CD4-positive, alpha-beta T cell treated with Interleukin-4 for 4 hours (primary cell): Measurements from ENCODE around the gene REEP2.
"Not testable (repeated sequence)": the region's sequence is repeated elsewhere in the genome, so short reads cannot be mapped to it uniquely, and the experiment has no call there.

Experiments used
- DNase-seq: peaks from one replicate; pipeline ENCODE4 v3.0.0-alpha.2; 2020

REEP2 gene

GRCh38 chr5:138438724-138439476 lies at the start of gene REEP2:
Gene REEP2 (plus strand): TSS chr5:138439057. CDS start chr5:138439209, 152 bp downstream.
- DNase-seq = peak; percentile 17

- DNase-seq = no peak
Observed at GRCh38 chr5:138389332-138389731, 49.5 kb upstream of the REEP2 start.

GRCh38 chr5:138389911-138390310 lies 48.9 kb upstream of the REEP2 start:
- not testable (repeated sequence) for DNase-seq

- no peak for DNase-seq
Observed at GRCh38 chr5:138391859-138392386, 46.9 kb upstream of the REEP2 start.

GRCh38 chr5:138402640-138403039 lies 36.2 kb upstream of the REEP2 start:
- DNase-seq = no peak

- no peak for DNase-seq
Observed at GRCh38 chr5:138408023-138408422, 30.8 kb upstream of the REEP2 start.

- peak; percentile 14 for DNase-seq
Observed at GRCh38 chr5:138410996-138411640, 27.7 kb upstream of the REEP2 start.

- no peak for DNase-seq
Observed at GRCh38 chr5:138418444-138418843, 20.4 kb upstream of the REEP2 start.

GRCh38 chr5:138425079-138425478 lies 13.8 kb upstream of the REEP2 start:
- DNase-seq = no peak

- no peak for DNase-seq
Observed at GRCh38 chr5:138435943-138436342, 2.9 kb upstream of the REEP2 start.

GRCh38 chr5:138438003-138438723 lies 694 bp upstream of the REEP2 start:
- no peak for DNase-seq

- no peak for DNase-seq
Observed at GRCh38 chr5:138439477-138440158, 761 bp downstream of the REEP2 start.

GRCh38 chr5:138440159-138441073 lies 1.6 kb downstream of the REEP2 start:
- no peak for DNase-seq

GRCh38 chr5:138441221-138441620 lies 2.4 kb downstream of the REEP2 start:
- DNase-seq = no peak

- no peak for DNase-seq
Observed at GRCh38 chr5:138444078-138444773, 5.4 kb downstream of the REEP2 start.

GRCh38 chr5:138444774-138445546 lies 6.1 kb downstream of the REEP2 start:
- DNase-seq = no peak

GRCh38 chr5:138445547-138446271 lies 6.9 kb downstream of the REEP2 start:
- no peak for DNase-seq

GRCh38 chr5:138448070-138448469 lies 9.2 kb downstream of the REEP2 start:
- no peak for DNase-seq
